Vagina (tissue), 2 donors: Measurements from ENCODE around the gene TMEM9. TPM values are rescaled to one million over a fixed set of nuclear protein-coding genes. Genes with fewer than 3 reads are reported as not detected.

ENCODE experiments used
- DNase-seq, 2 donors: peaks; one replicate each; pipeline ENCODE4 v3.0.0-alpha.2; 2017; ENCODE audit errors: extremely low spot score in 2 of 2
- H3K27ac ChIP-seq: fragments of 200-600 bp; sonication (generic); one replicate; pipeline ENCODE4 v1.5.1; 2019
- H3K27me3 ChIP-seq: fragments of 200-600 bp; sonication (generic); one replicate; pipeline ENCODE4 v1.5.1; 2019
- H3K36me3 ChIP-seq, 2 donors: fragments of 200-600 bp; sonication (generic); one replicate each; pipeline ENCODE4 v1.5.1; 2017 to 2019
- H3K4me1 ChIP-seq: fragments of 200-600 bp; sonication (generic); one replicate; pipeline ENCODE4 v1.5.1; 2019
- H3K4me3 ChIP-seq, 2 donors: fragments of 200-600 bp; sonication (generic); 1 replicate in 1 of 2; 2 replicates in 1 of 2; pipeline ENCODE4 v1.5.1; 2016 to 2019
- H3K9me3 ChIP-seq: fragments of 200-600 bp; sonication (generic); one replicate; pipeline ENCODE4 v1.5.1; 2019
- CTCF ChIP-seq, 3 experiments: fragments of 450-650 bp in 2 of 3; fragments of 200-600 bp in 1 of 3; sonication (generic) in 1 of 3; IDR thresholded peaks; one replicate each; pipeline ENCODE4 v1.5.1; 2017 to 2019; ENCODE audit warnings: antibody characterized with exemption in 3 of 3, mild to moderate bottlenecking in 2 of 3, moderate library complexity in 2 of 3
- POLR2A ChIP-seq, 2 donors: fragments of 450-650 bp; IDR thresholded peaks; one replicate each; pipeline ENCODE4 v1.6.1; 2017; ENCODE audit warnings: antibody characterized with exemption in 2 of 2, mild to moderate bottlenecking in 2 of 2, moderate library complexity in 2 of 2
- POLR2AphosphoS5 ChIP-seq, 2 donors: sonication (generic); formaldehyde crosslinking; IDR thresholded peaks; one replicate each; pipeline ENCODE4 v1.9.0; 2017; ENCODE audit warnings: antibody characterized with exemption in 2 of 2, mild to moderate bottlenecking in 2 of 2, low read depth in 1 of 2; ENCODE audit not compliant: insufficient read depth in 1 of 2
- intact Hi-C: fragments of 100-400 bp; cut with DNase I; formaldehyde crosslinking; loops from one replicate; pipeline ENCODE4 v1.15.1; 2023
- total RNA-seq: library from RNA; depleted of rRNA; stranded (reverse); fragments of >200 nt; gene quantifications from one replicate; pipeline ENCODE4 v1.2.3, GENCODE V29; 2016

TMEM9 gene
- total RNA-seq, 1 donor from 2014 or later: 58.7 TPM

DNA sequence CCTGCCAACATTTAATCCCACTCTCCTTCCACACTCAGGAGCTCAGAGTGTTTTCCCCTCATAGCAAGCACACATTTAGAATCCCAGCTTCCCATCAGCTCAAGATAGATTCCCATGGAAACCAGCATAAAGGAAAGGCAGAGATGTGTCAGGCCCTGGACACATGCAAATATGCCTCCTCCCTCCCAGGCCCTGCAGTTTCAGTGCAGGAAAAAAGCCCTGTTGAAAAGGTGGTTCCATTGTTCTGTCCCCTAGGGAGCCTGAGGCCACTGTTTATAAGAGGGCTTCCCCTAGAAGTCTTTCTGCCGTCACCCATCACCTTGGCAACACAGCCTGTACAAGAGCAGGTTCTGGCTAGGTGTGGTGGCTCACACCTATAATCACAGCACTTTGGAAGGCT is 45.7 kb downstream of the TMEM9 start:
- intact Hi-C loops: loop anchor here (5.0 kb wide), 1 partner anchor 1271 kb away; no protein-coding TSS in a partner anchor
- Histone ChIP-seq H3K4me3 (no peak overlapping the region), H3K27me3 (no peaks in the 10 kb centered on the region), H3K4me1 (peaks cover 3% of the 10 kb centered on the region), H3K27ac (no peak overlapping the region), H3K9me3 (no peaks in the 10 kb centered on the region), H3K36me3 (no peaks in the 10 kb centered on the region)
- no peak for DNase-seq
- no peak for TF ChIP-seq POLR2A (IDR thresholded peaks at IDR 0.05)
- TF ChIP-seq CTCF (IDR thresholded peaks at IDR 0.05): no peak
- no peak for TF ChIP-seq POLR2AphosphoS5 (IDR thresholded peaks at IDR 0.05; ENCODE audit: insufficient read depth in 1 of 2, low read depth in 1 of 2)

DNA sequence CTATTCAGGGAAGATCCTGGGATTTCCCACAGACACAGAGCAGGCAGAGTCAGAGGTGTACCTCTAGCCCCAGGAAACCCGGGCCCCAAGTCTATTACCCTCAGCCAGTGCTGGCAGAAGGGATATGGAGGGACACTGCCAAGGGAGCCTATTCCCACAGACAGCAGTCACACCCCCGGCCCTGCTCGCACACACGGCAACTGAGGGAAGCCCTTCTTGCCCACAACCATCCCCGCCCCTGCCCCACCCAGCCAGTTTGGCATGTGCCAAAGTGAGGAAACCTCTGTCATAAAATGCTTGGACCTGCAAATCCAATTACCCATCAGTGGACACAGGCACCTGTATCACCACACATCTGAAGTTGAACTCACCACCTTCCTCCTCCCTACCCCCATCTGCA is 48.6 kb downstream of the TMEM9 start:
- Histone ChIP-seq H3K4me1 (peaks cover 5% of the 10 kb centered on the region), H3K36me3 (no peaks in the 10 kb centered on the region), H3K4me3 (no peak overlapping the region), H3K27me3 (no peaks in the 10 kb centered on the region), H3K9me3 (no peaks in the 10 kb centered on the region), H3K27ac (no peak overlapping the region)
- intact Hi-C loops: loop anchor here (5.0 kb wide), 1 partner anchor 1268 kb away; no protein-coding TSS in a partner anchor
- TF ChIP-seq POLR2A (IDR thresholded peaks at IDR 0.05) (no peak), POLR2AphosphoS5 (IDR thresholded peaks at IDR 0.05; ENCODE audit: insufficient read depth in 1 of 2, low read depth in 1 of 2) (no peak), CTCF (IDR thresholded peaks at IDR 0.05) (no peak)
- DNase-seq: no peak

GRCh38 chr1:201104141-201104540 is 50.1 kb downstream of the TMEM9 start:
- Histone ChIP-seq H3K9me3 (no peaks in the 10 kb centered on the region), H3K27me3 (no peaks in the 10 kb centered on the region), H3K4me3 (no peak overlapping the region), H3K27ac (no peak overlapping the region), H3K36me3 (no peaks in the 10 kb centered on the region), H3K4me1 (peaks cover 5% of the 10 kb centered on the region)
- intact Hi-C loops: no loop called here
- no peak for DNase-seq
- no peak for TF ChIP-seq CTCF (IDR thresholded peaks at IDR 0.05)
- no peak for TF ChIP-seq POLR2AphosphoS5 (IDR thresholded peaks at IDR 0.05; ENCODE audit: insufficient read depth in 1 of 2, low read depth in 1 of 2)
- TF ChIP-seq POLR2A (IDR thresholded peaks at IDR 0.05): no peak

DNA sequence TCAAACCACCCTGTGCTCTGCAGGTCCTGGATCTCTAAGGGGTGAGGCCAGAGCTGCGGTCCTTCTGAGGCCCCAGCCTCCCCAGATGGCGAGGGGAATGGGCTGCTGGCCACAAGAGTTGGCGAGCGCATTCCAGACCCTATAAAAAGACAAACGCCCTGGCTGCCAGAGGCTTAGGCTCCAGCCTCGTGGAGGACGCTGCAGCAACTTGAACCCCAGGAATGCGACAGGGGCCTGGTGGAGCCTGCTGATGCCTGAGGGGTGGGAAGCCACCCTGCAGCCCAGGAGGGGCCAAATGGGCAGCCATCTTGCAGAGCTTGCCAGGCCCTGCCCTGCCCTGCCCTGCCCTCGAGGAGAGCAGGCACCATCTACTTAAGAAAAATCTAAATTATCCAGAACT is 50.6 kb downstream of the TMEM9 start:
- H3K27me3 ChIP-seq: no peaks in the 10 kb centered on the region
- no peak overlapping the region for H3K4me3 ChIP-seq
- no peak overlapping the region for H3K27ac ChIP-seq
- no peaks in the 10 kb centered on the region for H3K36me3 ChIP-seq
- intact Hi-C loops: no loop called here
- H3K4me1 ChIP-seq: peaks cover 5% of the 10 kb centered on the region
- no peak for DNase-seq
- H3K9me3 ChIP-seq: no peaks in the 10 kb centered on the region
- no peak for TF ChIP-seq POLR2A (IDR thresholded peaks at IDR 0.05)
- no peak for TF ChIP-seq POLR2AphosphoS5 (IDR thresholded peaks at IDR 0.05; ENCODE audit: insufficient read depth in 1 of 2, low read depth in 1 of 2)
- no peak for TF ChIP-seq CTCF (IDR thresholded peaks at IDR 0.05)

DNA sequence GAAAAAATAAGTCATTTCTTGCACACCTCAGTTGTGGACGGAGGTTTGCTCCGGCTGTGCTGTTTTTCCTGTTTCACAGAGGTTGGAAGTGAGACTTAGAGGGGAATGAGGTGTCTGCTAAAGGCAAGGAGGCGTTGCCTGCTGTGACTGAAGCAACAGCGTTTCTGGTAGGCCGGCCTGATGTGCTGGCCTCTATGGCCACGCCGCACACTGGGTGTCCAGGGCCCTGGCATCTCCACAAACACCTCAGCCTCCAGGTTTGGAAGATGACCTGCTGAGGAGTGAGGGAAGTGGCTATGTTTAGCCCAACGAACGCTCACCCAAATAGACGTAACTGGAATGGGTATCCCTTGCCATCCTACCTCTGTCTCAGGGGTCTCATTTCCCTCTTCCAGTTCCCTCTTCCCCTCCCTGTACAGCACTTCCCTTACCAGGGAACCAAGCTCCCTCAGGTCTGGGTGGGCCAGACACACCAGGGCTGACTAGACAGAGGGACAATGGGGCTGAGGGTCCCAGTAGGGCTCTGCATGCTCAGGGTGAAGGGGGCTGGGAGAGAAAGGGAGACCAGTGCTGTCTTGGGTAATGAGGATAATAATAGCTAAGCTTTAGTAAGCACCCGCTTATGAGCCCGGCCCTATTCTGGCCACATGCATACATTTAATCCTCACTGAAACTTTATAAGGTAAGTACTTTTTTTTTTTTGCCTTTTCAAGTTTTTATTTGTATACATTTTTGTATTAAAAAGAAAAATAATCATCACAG is 53.9 kb downstream of the TMEM9 start:
- TF ChIP-seq POLR2AphosphoS5 (IDR thresholded peaks at IDR 0.05; ENCODE audit: insufficient read depth in 1 of 2, low read depth in 1 of 2): no peak
- no peak for TF ChIP-seq CTCF (IDR thresholded peaks at IDR 0.05)
- no peak for TF ChIP-seq POLR2A (IDR thresholded peaks at IDR 0.05)
- intact Hi-C loops: no loop called here
- no peaks in the 10 kb centered on the region for H3K36me3 ChIP-seq
- peaks cover 5% of the 10 kb centered on the region for H3K4me1 ChIP-seq
- no peaks in the 10 kb centered on the region for H3K9me3 ChIP-seq
- H3K4me3 ChIP-seq: no peak overlapping the region
- no peaks in the 10 kb centered on the region for H3K27me3 ChIP-seq
- H3K27ac ChIP-seq: no peak overlapping the region
- no peak for DNase-seq
